DND-41 (cell line): Measurements from ENCODE around the gene CCDC148.
"Not testable (repeated sequence)": the region's sequence is repeated elsewhere in the genome, so short reads cannot be mapped to it uniquely, and the experiment has no call there.

Source experiments
- ATAC-seq: fragments of 200-7000 bp; cut with Tn5 transposase; 3 replicates; pipeline ENCODE4 v1.9.1; 2021; ENCODE audit warnings: low read depth; ENCODE audit not compliant: insufficient read depth
- DNase-seq: peaks from one replicate; pipeline ENCODE4 v3.0.0-alpha.2; 2020
- H2AFZ ChIP-seq: 2 replicates; pipeline ENCODE4 v1.6.0; 2012; ENCODE audit warnings: low read depth, low read length
- H3K27ac ChIP-seq: 2 replicates; pipeline ENCODE4 v1.5.1; 2012; ENCODE audit warnings: low read length, inconsistent platforms
- H3K27me3 ChIP-seq: fragments of 200-600 bp; sonication (generic); 2 replicates; pipeline ENCODE4 v1.6.0; 2012; ENCODE audit warnings: low read length, mild to moderate bottlenecking, inconsistent platforms; ENCODE audit not compliant: insufficient read depth, poor library complexity
- H3K36me3 ChIP-seq: 2 replicates; pipeline ENCODE4 v1.5.1; 2012; ENCODE audit warnings: low read length, inconsistent platforms; ENCODE audit not compliant: insufficient read depth
- H3K4me1 ChIP-seq: 2 replicates; pipeline ENCODE4 v1.5.1; 2012; ENCODE audit warnings: mild to moderate bottlenecking, low read length; ENCODE audit not compliant: insufficient read depth
- H3K4me2 ChIP-seq: 2 replicates; pipeline ENCODE4 v1.6.0; 2012; ENCODE audit warnings: mild to moderate bottlenecking, moderate library complexity, low read length, inconsistent platforms; ENCODE audit not compliant: insufficient read depth
- H3K4me3 ChIP-seq, 2 experiments: fragments of 200-600 bp in 1 of 2; shearing (Covaris generic) in 1 of 2; 2 replicates each; pipeline ENCODE4 v1.5.1; 2012 to 2016; ENCODE audit warnings: inconsistent platforms in 2 of 2, low read length in 2 of 2, mild to moderate bottlenecking in 2 of 2, low read depth in 1 of 2, moderate library complexity in 1 of 2
- H3K79me2 ChIP-seq: 2 replicates; pipeline ENCODE4 v1.6.0; 2012; ENCODE audit warnings: low read length, inconsistent platforms; ENCODE audit not compliant: insufficient read depth
- H3K9ac ChIP-seq: 2 replicates; pipeline ENCODE4 v1.6.0; 2012; ENCODE audit warnings: low read depth, mild to moderate bottlenecking, inconsistent platforms, low read length, moderate library complexity
- H3K9me3 ChIP-seq: 2 replicates; pipeline ENCODE4 v1.5.1; 2012; ENCODE audit warnings: low read length, moderate library complexity, mild to moderate bottlenecking, inconsistent platforms; ENCODE audit not compliant: insufficient read depth, severe bottlenecking
- H4K20me1 ChIP-seq: 2 replicates; pipeline ENCODE4 v1.6.0; 2012; ENCODE audit warnings: low read length; ENCODE audit not compliant: insufficient read depth
- EZH2 ChIP-seq: IDR thresholded peaks from 3 replicates; pipeline ENCODE4 v1.6.1; 2012; ENCODE audit warnings: borderline replicate concordance, low read depth, mild to moderate bottlenecking, moderate library complexity, low read length, inconsistent platforms; ENCODE audit not compliant: severe bottlenecking
- TF ChIP-seq, protein P1 (sequence below): IDR thresholded peaks from 2 replicates; pipeline ENCODE4 v1.5.1; 2012; ENCODE audit warnings: borderline replicate concordance, low read length, moderate library complexity, mild to moderate bottlenecking; ENCODE audit not compliant: poor library complexity, severe bottlenecking; ENCODE audit errors: extremely low read depth

Gene CCDC148

DNA sequence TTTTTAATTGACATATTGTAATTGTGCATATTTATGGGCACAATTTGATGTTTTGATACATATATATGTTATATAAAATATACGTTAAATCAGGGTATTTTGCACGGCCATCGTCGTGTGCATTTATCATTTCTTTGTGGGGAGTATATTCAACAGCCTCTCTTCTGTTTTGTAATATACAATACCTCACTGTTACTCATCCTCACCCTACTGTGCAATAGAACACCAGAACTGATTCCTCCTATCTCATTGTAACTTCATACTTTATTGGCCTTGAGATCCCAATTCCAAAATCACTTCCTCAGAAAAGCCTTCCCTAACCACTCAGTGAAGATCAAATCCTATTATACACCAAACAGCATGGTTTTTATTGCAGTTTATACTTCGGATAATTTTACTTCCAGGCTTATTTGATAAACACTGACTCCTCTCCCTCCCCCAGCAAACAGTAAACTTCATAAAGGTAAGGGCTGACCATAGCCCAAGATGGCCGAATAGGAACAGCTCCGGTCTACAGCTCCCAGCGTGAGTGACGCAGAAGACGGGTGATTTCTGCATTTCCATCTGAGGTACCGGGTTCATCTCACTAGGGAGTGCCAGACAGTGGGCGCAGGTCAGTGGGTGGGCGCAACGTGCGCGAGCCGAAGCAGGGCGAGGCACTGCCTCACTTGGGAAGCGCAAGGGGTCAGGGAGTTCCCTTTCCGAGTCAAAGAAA is 105.6 kb downstream of the CCDC148 start:
- not testable (repeated sequence) for H3K9ac ChIP-seq, H2AFZ ChIP-seq

DNA sequence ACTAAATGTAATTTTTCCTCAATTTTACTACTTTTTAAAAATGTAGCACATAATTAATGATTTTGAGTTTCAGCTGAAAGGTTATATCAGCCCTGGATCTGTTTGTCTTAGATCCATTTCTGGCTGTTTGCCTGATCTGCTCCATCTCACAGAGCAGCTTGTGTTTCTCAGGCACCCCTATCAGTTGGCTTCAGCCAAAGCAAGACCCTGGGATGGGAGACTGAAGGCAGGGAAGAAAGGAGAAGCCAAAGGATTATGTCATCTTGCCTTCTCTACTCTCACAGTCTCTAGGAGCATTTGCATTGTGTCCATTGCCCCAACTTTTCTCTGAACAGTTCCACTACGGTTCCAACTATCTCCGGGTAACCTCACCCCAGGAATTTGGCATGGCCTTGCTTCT is 110.5 kb downstream of the CCDC148 start:
- TF ChIP-seq EZH2 = no peak
- TF ChIP-seq, protein P1, sequence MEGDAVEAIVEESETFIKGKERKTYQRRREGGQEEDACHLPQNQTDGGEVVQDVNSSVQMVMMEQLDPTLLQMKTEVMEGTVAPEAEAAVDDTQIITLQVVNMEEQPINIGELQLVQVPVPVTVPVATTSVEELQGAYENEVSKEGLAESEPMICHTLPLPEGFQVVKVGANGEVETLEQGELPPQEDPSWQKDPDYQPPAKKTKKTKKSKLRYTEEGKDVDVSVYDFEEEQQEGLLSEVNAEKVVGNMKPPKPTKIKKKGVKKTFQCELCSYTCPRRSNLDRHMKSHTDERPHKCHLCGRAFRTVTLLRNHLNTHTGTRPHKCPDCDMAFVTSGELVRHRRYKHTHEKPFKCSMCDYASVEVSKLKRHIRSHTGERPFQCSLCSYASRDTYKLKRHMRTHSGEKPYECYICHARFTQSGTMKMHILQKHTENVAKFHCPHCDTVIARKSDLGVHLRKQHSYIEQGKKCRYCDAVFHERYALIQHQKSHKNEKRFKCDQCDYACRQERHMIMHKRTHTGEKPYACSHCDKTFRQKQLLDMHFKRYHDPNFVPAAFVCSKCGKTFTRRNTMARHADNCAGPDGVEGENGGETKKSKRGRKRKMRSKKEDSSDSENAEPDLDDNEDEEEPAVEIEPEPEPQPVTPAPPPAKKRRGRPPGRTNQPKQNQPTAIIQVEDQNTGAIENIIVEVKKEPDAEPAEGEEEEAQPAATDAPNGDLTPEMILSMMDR = no peak
- no peak for ATAC-seq

More for the DNA sequence above, 105.6 kb downstream of the CCDC148 start:
- H3K27me3 ChIP-seq, ATAC-seq, H3K27ac ChIP-seq, H3K4me1 ChIP-seq, H3K4me3 ChIP-seq, H3K36me3 ChIP-seq, H3K4me2 ChIP-seq, DNase-seq, H3K9me3 ChIP-seq, H3K79me2 ChIP-seq, H4K20me1 ChIP-seq: not testable (repeated sequence)

GRCh38 chr2:158339513-158339912 is 117.0 kb downstream of the CCDC148 start:
- no peak overlapping the region for H3K4me2 ChIP-seq
- H3K27me3 ChIP-seq = no peaks in the 10 kb centered on the region
- H3K79me2 ChIP-seq = no peaks in the 10 kb centered on the region
- no peak for DNase-seq
- H3K4me1 ChIP-seq = no peaks in the 10 kb centered on the region
- H2AFZ ChIP-seq = no peak overlapping the region
- no peak for TF ChIP-seq EZH2
- TF ChIP-seq, protein P1 = no peak
- H3K9me3 ChIP-seq = no peaks in the 10 kb centered on the region
- H3K9ac ChIP-seq = no peak overlapping the region
- no peak for ATAC-seq
- no peak overlapping the region for H3K4me3 ChIP-seq
- H3K27ac ChIP-seq = no peak overlapping the region
- no peaks in the 10 kb centered on the region for H3K36me3 ChIP-seq
- no peaks in the 10 kb centered on the region for H4K20me1 ChIP-seq

More for the DNA sequence above, 110.5 kb downstream of the CCDC148 start:
- Histone ChIP-seq H3K79me2 (no peaks in the 10 kb centered on the region), H2AFZ (no peak overlapping the region), H3K27ac (no peak overlapping the region), H3K9me3 (no peaks in the 10 kb centered on the region), H3K36me3 (no peaks in the 10 kb centered on the region), H3K4me2 (no peak overlapping the region), H4K20me1 (no peaks in the 10 kb centered on the region), H3K27me3 (no peaks in the 10 kb centered on the region), H3K4me1 (no peaks in the 10 kb centered on the region), H3K9ac (no peak overlapping the region), H3K4me3 (no peak overlapping the region)
- DNase-seq = no peak

GRCh38 chr2:158337018-158337417 is 119.5 kb downstream of the CCDC148 start:
- Histone ChIP-seq H2AFZ (no peak overlapping the region), H3K4me1 (no peaks in the 10 kb centered on the region), H3K4me2 (no peak overlapping the region), H3K27ac (no peak overlapping the region), H3K79me2 (no peaks in the 10 kb centered on the region), H3K9me3 (no peaks in the 10 kb centered on the region), H4K20me1 (no peaks in the 10 kb centered on the region), H3K9ac (no peak overlapping the region), H3K36me3 (no peaks in the 10 kb centered on the region), H3K4me3 (no peak overlapping the region), H3K27me3 (no peaks in the 10 kb centered on the region)
- TF ChIP-seq, protein P1 = no peak
- no peak for TF ChIP-seq EZH2
- DNase-seq (no peak), ATAC-seq (no peak)

GRCh38 chr2:158331799-158332198 is 124.8 kb downstream of the CCDC148 start:
- H3K4me1 ChIP-seq, H3K9me3 ChIP-seq, H3K4me3 ChIP-seq, ATAC-seq, H3K4me2 ChIP-seq, H3K79me2 ChIP-seq, H3K27ac ChIP-seq, H3K9ac ChIP-seq, DNase-seq, H3K36me3 ChIP-seq, H4K20me1 ChIP-seq, H3K27me3 ChIP-seq, H2AFZ ChIP-seq: not testable (repeated sequence)
